Naive thymus-derived CD8-positive, alpha-beta T cell (primary cell): Measurements from ENCODE around the gene ADAM30. TPM values are rescaled to one million over a fixed set of nuclear protein-coding genes. Genes with fewer than 3 reads are reported as not detected.
A peak's percentile ranks its signal among the peaks of the same experiment; 100 is the strongest.

Experiments used
- ATAC-seq, 2 donors: fragments of 150-1000 bp; cut with Tn5 transposase in 1 of 2; sonication (Bioruptor Pico), chemical (Tn5 transposase) in 1 of 2; 1 replicate in 1 of 2; 2 replicates in 1 of 2; pipeline ENCODE4 v1.10.0; 2021; ENCODE audit warnings: mild to moderate bottlenecking in 2 of 2, moderate library complexity in 2 of 2
- POLR2A ChIA-PET: fragments of 350-600 bp; sonication (Branson Sonifier 250); formaldehyde crosslinking; loops from one replicate; lab custom pipeline; 2021; ENCODE audit warnings: antibody characterized with exemption; lab: Charles Lee
- DNase-seq, 10 donors: peaks; one replicate each; pipeline versions ENCODE4 v3.0.0 to v3.0.0-alpha.2; 2020 to 2022
- H3K27ac Mint-ChIP-seq, 10 donors: one replicate each; pipeline ENCODE4 v1.8.0; 2020 to 2022; ENCODE audit warnings: mild to moderate bottlenecking in 10 of 10, mixed read lengths in 10 of 10, moderate library complexity in 4 of 10, inconsistent platforms in 1 of 10
- H3K27me3 Mint-ChIP-seq, 5 donors: one replicate each; pipeline ENCODE4 v1.8.0; 2021 to 2022; ENCODE audit warnings: mixed read lengths in 5 of 5
- H3K36me3 Mint-ChIP-seq, 3 donors: one replicate each; pipeline ENCODE4 v1.8.0; 2020 to 2022; ENCODE audit warnings: mixed read lengths in 3 of 3, mild to moderate bottlenecking in 2 of 3, inconsistent platforms in 1 of 3
- H3K4me1 Mint-ChIP-seq, 4 donors: one replicate each; pipeline ENCODE4 v1.8.0; 2021 to 2022; ENCODE audit warnings: mixed read lengths in 4 of 4
- H3K4me3 Mint-ChIP-seq, 10 donors: one replicate each; pipeline ENCODE4 v1.8.0; 2020 to 2022; ENCODE audit warnings: mild to moderate bottlenecking in 10 of 10, mixed read lengths in 10 of 10, moderate library complexity in 6 of 10, inconsistent platforms in 1 of 10
- H3K9me3 Mint-ChIP-seq, 9 donors: one replicate each; pipeline ENCODE4 v1.8.0; 2020 to 2022; ENCODE audit warnings: mixed read lengths in 9 of 9, mild to moderate bottlenecking in 3 of 9, inconsistent platforms in 1 of 9, moderate library complexity in 1 of 9
- polyA plus RNA-seq, 3 donors: library from polyadenylated mRNA; unstranded; fragments of 300-500 nt; fragmentation: Illumina TruSeq; gene quantifications; one replicate each; pipeline ENCODE4 v1.2.3, GENCODE V29; 2021
- total RNA-seq, 8 experiments: library from RNA in 2 of 8; stranded (reverse) in 2 of 8; gene quantifications; one replicate each; pipeline ENCODE4 v1.2.3 and lab custom pipeline; 2021 to 2026

The ADAM30 gene
- total and polyA plus RNA-seq, 5 experiments from 2014 or later: not detected

DNA sequence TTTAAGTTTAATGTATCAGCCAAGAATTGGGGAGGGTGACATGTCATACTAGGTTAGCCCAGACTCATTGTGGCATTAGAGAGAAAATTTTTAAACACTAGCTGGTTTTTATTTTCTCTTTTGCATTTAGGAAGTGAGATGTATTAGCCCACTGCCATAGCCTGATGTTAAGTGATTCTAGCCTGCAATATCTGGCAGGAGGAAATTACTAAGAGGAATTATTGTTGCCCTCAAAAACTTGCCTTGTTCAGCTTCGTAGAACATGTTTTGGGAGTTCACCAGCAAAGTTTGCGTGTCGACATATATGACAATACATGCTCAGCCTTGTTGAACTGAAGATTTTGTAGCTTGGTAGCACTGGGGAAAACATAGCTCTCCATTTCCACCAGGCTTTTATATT, 12.5 kb downstream of the ADAM30 start:
- H3K27ac Mint-ChIP-seq: no peak overlapping the region
- POLR2A ChIA-PET: no interaction called here

DNA sequence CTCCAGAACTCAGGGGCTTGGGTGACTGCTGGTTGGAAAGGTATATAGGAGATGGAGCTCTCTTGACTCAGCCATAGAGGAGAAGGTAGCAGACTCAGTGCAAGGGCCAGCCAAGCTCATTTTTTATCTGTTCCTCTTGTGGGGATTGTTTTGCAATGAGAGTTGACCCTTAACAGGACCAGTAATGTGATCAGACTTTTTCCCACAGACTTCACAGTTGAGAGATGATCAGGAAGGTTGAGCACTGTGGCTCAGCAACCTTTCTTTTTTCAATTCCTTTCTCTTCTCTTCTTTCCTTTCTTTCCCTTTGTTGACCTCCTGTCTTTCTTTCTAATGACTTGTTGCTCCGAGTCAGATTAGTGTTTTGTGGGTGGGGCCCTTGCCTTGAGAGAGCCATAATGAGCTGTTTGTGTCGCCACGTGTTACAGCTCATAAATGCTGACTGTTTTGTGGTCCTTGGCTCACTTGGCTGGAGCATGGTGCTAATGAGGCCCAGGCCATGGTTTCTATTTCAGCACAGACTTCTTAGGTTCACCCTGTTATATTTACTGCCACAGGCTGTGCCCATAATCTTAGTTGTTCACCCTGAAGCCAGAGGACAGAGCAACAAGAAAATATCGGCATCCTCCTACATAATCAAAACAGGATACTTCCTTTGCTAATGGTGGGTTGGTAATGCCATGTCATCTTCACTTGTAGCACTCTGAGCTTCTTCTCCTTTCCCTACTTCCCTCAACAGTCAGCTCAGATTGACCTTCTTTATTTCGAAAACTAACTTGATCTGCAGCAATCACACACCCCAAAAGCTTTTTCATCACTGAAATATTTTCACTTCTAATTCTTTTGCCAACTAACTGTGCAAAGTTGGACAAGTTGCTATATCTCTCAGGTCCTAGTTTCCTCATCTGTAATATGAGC, 13.9 kb downstream of the ADAM30 start:
- Mint-ChIP-seq H3K4me3 (no peak overlapping the region), H3K4me1 (no peaks in the 10 kb centered on the region), H3K36me3 (peaks cover 0 to under 1% (median 0%) of the 10 kb centered on the region in 3 donors), H3K27me3 (peaks cover 16 to 27% (median 19%) of the 10 kb centered on the region in 5 donors), H3K9me3 (peaks cover 0 to under 1% (median 0%) of the 10 kb centered on the region in 9 donors), H3K27ac (no peak overlapping the region)
- ATAC-seq (no peak), DNase-seq (no peak)
- POLR2A ChIA-PET: no interaction called here

More for the DNA sequence above, 12.5 kb downstream of the ADAM30 start:
- Mint-ChIP-seq H3K4me1 (no peaks in the 10 kb centered on the region), H3K9me3 (peaks cover 0 to 14% (median 8%) of the 10 kb centered on the region in 9 donors), H3K4me3 (no peak overlapping the region), H3K27me3 (peaks cover 16 to 38% (median 22%) of the 10 kb centered on the region in 5 donors), H3K36me3 (peaks cover 0 to 14% (median 10%) of the 10 kb centered on the region in 3 donors)
- ATAC-seq (no peak), DNase-seq (no peak)

DNA sequence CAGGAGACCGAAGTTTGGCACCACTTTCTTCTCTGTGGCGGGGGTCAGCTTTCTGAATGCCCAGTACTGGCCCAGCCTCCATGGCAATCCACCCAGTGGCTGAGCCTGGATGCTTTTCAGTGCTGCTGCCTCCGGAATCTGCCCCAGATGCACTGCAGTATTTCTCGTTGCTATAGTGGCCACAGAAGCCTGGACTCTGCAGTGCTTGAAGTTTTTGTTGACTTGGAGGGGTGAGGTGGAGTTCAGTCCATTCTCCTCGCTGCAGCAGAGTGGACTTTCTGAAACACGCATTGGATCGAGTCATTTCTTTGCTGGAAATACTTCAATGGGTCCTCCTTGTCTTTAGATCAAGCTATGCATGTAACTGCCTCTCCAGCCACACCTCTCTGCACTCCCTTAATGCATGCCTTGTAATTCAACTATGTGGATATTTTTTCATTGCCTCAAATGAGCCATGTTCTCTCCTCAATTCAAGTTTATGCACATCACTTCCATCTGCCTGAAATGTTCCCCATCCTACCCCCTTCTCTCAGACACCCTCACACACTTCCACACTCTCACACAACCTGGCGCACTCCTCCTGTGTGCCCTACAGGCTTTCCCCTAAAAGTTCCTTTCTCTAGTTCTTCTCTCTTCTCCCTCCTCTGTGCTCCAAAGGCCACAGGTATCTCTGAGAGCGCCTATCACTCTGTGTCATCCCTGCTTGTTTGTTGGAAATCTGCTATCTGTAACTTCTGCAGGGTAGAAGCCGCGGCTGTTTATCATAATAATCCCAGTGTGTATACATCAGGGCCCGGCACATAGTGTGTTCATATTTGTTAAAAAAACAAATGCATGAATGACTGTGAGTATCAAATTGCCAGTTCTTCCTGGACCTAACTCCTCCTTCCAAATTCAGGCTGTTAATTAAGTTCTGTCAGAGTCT, 16.5 kb downstream of the ADAM30 start:
- no peaks in the 10 kb centered on the region for H3K4me1 Mint-ChIP-seq
- DNase-seq: no peak
- no peaks in the 10 kb centered on the region for H3K9me3 Mint-ChIP-seq
- H3K27me3 Mint-ChIP-seq: peaks cover 8 to 14% (median 10%) of the 10 kb centered on the region in 5 donors
- H3K27ac Mint-ChIP-seq: no peak overlapping the region
- no peaks in the 10 kb centered on the region for H3K36me3 Mint-ChIP-seq
- POLR2A ChIA-PET: no interaction called here
- H3K4me3 Mint-ChIP-seq: no peak overlapping the region
- no peak for ATAC-seq

DNA sequence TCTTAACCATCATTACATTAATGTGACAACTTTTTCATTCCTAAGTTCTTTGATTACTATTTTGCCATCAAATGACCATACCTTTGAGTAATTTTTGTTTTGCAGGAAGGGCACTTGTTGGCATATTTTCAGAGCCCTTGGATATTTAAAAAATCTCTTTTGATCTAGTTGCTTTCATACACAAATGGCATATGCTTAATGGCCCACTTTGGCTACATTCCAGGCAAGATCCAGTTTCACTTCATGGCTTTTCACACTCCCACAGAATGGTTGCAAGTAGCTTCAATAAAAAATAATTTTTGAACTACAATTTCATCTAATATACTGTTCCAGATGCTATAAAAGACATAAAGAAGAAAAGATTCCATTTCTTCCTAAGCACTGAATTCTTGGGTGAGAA, 18.1 kb downstream of the ADAM30 start:
- Mint-ChIP-seq H3K9me3 (no peaks in the 10 kb centered on the region), H3K27ac (no peak overlapping the region), H3K36me3 (no peaks in the 10 kb centered on the region), H3K27me3 (peaks cover 8 to 14% (median 11%) of the 10 kb centered on the region in 5 donors), H3K4me1 (no peaks in the 10 kb centered on the region), H3K4me3 (no peak overlapping the region)
- ATAC-seq (no peak), DNase-seq (no peak)
- POLR2A ChIA-PET: no interaction called here

DNA sequence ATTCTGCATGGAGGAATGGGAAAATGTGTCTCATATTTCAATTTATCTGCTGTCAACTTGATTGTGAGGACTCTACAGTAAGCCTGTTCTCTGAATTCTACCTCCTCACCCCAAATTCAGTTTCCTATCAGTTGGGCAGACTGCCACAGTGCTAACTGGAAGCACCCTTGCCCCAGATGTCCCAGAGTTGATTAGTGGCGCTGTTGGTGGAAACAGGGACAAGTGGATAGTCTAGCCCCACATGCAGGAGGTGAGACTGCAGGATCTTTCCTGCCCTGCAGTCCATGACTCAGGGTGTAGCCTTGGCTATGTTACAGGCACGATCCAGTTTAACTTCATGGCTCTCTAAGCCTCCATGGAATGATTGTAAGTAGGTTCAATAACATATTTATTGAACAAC, 22.1 kb downstream of the ADAM30 start:
- Mint-ChIP-seq H3K4me3 (no peak overlapping the region), H3K9me3 (no peaks in the 10 kb centered on the region), H3K27me3 (peaks cover 7 to 20% (median 16%) of the 10 kb centered on the region in 5 donors), H3K27ac (no peak overlapping the region), H3K4me1 (peaks cover 2 to 6% (median 4%) of the 10 kb centered on the region in 4 donors), H3K36me3 (no peaks in the 10 kb centered on the region)
- no peak for DNase-seq
- no peak for ATAC-seq
- POLR2A ChIA-PET: no interaction called here

DNA sequence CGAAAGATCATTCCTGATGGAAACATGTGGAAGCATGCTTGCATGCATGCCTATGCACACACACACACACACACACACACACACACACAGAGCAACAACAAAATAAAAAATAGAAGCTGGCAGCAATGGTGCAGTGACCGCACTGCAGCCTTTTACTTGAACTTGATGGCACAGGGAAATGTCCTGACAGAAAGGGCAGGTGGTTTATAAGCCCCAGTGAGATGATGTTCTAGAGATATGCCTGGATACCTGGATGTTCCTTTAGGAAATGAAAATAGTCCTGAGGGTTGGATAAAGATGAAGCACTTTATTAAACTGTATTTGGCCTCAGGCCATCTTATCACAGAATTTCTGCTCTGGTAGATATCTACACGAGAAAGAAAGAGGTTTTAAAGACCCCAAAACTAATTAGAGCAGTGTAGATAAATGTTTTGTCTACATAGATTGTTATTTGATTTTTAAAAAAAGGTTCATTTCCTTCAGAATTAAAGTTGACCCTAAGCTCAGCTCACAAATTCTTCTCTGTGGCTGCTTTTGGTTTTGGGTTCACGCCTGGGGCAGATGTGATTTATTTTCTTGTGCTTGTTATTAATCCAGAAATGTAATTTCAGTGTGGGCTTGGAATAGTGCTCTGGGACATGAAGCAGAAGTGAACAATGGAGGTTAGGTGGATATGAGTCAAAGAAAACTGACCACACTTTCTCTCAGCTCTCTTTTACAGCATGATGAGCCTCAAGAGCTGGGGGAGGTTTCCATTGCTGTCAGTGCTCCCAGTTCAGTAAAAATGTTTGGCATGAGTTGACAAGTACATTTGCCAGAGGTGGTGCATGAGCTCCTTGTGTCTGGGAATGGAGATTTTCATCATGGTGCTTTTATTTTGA, 22.9 kb downstream of the ADAM30 start:
- POLR2A ChIA-PET: no interaction called here

GRCh38 chr1:119871881-119872280, 24.4 kb downstream of the ADAM30 start:
- ATAC-seq (no peak), DNase-seq (no peak)
- Mint-ChIP-seq H3K4me3 (no peak overlapping the region), H3K4me1 (peaks cover 2 to 6% (median 4%) of the 10 kb centered on the region in 4 donors), H3K27ac (no peak overlapping the region), H3K27me3 (peaks cover 5 to 20% (median 15%) of the 10 kb centered on the region in 5 donors), H3K36me3 (no peaks in the 10 kb centered on the region), H3K9me3 (no peaks in the 10 kb centered on the region)
- POLR2A ChIA-PET: no interaction called here

More for the DNA sequence above, 22.9 kb downstream of the ADAM30 start:
- DNase-seq: no peak
- Mint-ChIP-seq H3K4me1 (peaks cover 2 to 6% (median 4%) of the 10 kb centered on the region in 4 donors), H3K27me3 (peaks cover 5 to 20% (median 16%) of the 10 kb centered on the region in 5 donors), H3K27ac (no peak overlapping the region), H3K9me3 (no peaks in the 10 kb centered on the region), H3K36me3 (no peaks in the 10 kb centered on the region), H3K4me3 (no peak overlapping the region)
- no peak for ATAC-seq

GRCh38 chr1:119870917-119871596, 25.3 kb downstream of the ADAM30 start:
- POLR2A ChIA-PET: no interaction called here
- H3K27me3 Mint-ChIP-seq: peaks cover 5 to 20% (median 15%) of the 10 kb centered on the region in 5 donors
- no peaks in the 10 kb centered on the region for H3K9me3 Mint-ChIP-seq
- peak overlapping the region in 2 of 10 donors; percentile 13 to 57 for H3K4me3 Mint-ChIP-seq
- H3K27ac Mint-ChIP-seq: no peak overlapping the region
- peak; percentile 20 to 81 (median 52) for DNase-seq
- peak; percentile 55 to 60 for ATAC-seq
- H3K4me1 Mint-ChIP-seq: peaks cover 2 to 6% (median 4%) of the 10 kb centered on the region in 4 donors
- no peaks in the 10 kb centered on the region for H3K36me3 Mint-ChIP-seq

DNA sequence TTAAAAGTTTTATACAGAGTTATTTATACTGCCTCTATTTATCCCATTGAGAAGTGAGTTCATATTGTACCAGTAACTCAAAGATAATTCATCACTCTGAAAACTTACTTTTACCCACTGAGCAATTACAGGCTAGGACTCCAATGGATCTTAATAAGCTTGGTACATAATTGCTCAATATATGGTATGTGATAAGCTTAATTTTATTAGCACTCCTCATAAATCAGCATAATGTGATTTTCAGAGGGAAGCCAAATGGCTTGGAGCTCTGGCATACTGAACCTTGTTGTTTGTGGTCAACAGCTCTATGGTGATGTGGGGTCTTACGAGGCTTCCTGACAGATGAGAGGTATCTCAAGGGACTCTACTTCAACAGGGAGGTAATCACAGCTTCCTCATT, 26.3 kb downstream of the ADAM30 start:
- POLR2A ChIA-PET: no interaction called here
- no peak for ATAC-seq

GRCh38 chr1:119868176-119868575, 28.1 kb downstream of the ADAM30 start:
- no peaks in the 10 kb centered on the region for H3K9me3 Mint-ChIP-seq
- H3K27me3 Mint-ChIP-seq: peaks cover 5 to 24% (median 17%) of the 10 kb centered on the region in 5 donors
- POLR2A ChIA-PET: no interaction called here
- peaks cover 2 to 6% (median 4%) of the 10 kb centered on the region in 4 donors for H3K4me1 Mint-ChIP-seq
- H3K36me3 Mint-ChIP-seq: no peaks in the 10 kb centered on the region
- H3K27ac Mint-ChIP-seq: no peak overlapping the region
- H3K4me3 Mint-ChIP-seq: no peak overlapping the region
- DNase-seq: no peak
- ATAC-seq: no peak

More for the DNA sequence above, 26.3 kb downstream of the ADAM30 start:
- H3K4me3 Mint-ChIP-seq: no peak overlapping the region
- no peak for DNase-seq
- H3K9me3 Mint-ChIP-seq: no peaks in the 10 kb centered on the region
- H3K27me3 Mint-ChIP-seq: peaks cover 5 to 24% (median 16%) of the 10 kb centered on the region in 5 donors
- no peaks in the 10 kb centered on the region for H3K36me3 Mint-ChIP-seq
- no peak overlapping the region for H3K27ac Mint-ChIP-seq
- peaks cover 2 to 6% (median 4%) of the 10 kb centered on the region in 4 donors for H3K4me1 Mint-ChIP-seq

GRCh38 chr1:119866451-119866850, 29.9 kb downstream of the ADAM30 start:
- no peak overlapping the region for H3K4me3 Mint-ChIP-seq
- no peak overlapping the region for H3K27ac Mint-ChIP-seq
- DNase-seq: no peak
- peaks cover 5 to 20% (median 13%) of the 10 kb centered on the region in 5 donors for H3K27me3 Mint-ChIP-seq
- H3K36me3 Mint-ChIP-seq: no peaks in the 10 kb centered on the region
- POLR2A ChIA-PET: no interaction called here
- H3K9me3 Mint-ChIP-seq: no peaks in the 10 kb centered on the region
- peaks cover 2 to 5% (median 4%) of the 10 kb centered on the region in 4 donors for H3K4me1 Mint-ChIP-seq
- no peak for ATAC-seq
